ENCODE results near the gene IL36A.

Gene IL36A

GRCh38 chr2:113000436-113000835 lies 4.8 kb upstream of the IL36A start:
- TF ChIP-seq CTCF (IDR thresholded peaks at IDR 0.05; ENCODE audit: control insufficient read depth, insufficient read depth, low read depth, low read length, missing control alignments), result no peak
- no peak for DNase-seq (ENCODE audit: low read depth)
- H3K4me3 ChIP-seq (ENCODE audit: control insufficient read depth, low read depth, low read length), result no peak overlapping the region

- no peak for DNase-seq (ENCODE audit: low read depth)
- no peak overlapping the region for H3K4me3 ChIP-seq (ENCODE audit: control insufficient read depth, low read depth, low read length)
- TF ChIP-seq CTCF (IDR thresholded peaks at IDR 0.05; ENCODE audit: control insufficient read depth, insufficient read depth, low read depth, low read length, missing control alignments), result no peak
Observed at GRCh38 chr2:113002677-113003076, 2.6 kb upstream of the IL36A start.

- TF ChIP-seq CTCF (IDR thresholded peaks at IDR 0.05; ENCODE audit: control insufficient read depth, insufficient read depth, low read depth, low read length, missing control alignments), result no peak
- H3K4me3 ChIP-seq (ENCODE audit: control insufficient read depth, low read depth, low read length), result no peak overlapping the region
- DNase-seq (ENCODE audit: low read depth), result no peak
Observed at GRCh38 chr2:113007250-113007649, 2.0 kb downstream of the IL36A start.

GRCh38 chr2:113009622-113010021 lies 4.4 kb downstream of the IL36A start:
- no peak overlapping the region for H3K4me3 ChIP-seq (ENCODE audit: control insufficient read depth, low read depth, low read length)
- no peak for TF ChIP-seq CTCF (IDR thresholded peaks at IDR 0.05; ENCODE audit: control insufficient read depth, insufficient read depth, low read depth, low read length, missing control alignments)
- DNase-seq (ENCODE audit: low read depth), result no peak

- TF ChIP-seq CTCF (IDR thresholded peaks at IDR 0.05; ENCODE audit: control insufficient read depth, insufficient read depth, low read depth, low read length, missing control alignments), result no peak
- H3K4me3 ChIP-seq (ENCODE audit: control insufficient read depth, low read depth, low read length), result no peak overlapping the region
Observed at GRCh38 chr2:113010088-113010487, 4.8 kb downstream of the IL36A start.

GRCh38 chr2:113011108-113011507 lies 5.8 kb downstream of the IL36A start:
- no peak overlapping the region for H3K4me3 ChIP-seq (ENCODE audit: control insufficient read depth, low read depth, low read length)
- no peak for TF ChIP-seq CTCF (IDR thresholded peaks at IDR 0.05; ENCODE audit: control insufficient read depth, insufficient read depth, low read depth, low read length, missing control alignments)
- no peak for DNase-seq (ENCODE audit: low read depth)

More at GRCh38 chr2:113010088-113010487, 4.8 kb downstream of the IL36A start:
- no peak for DNase-seq (ENCODE audit: low read depth)
